GM12872 (cell line): ENCODE results near the gene PMM2.

ENCODE experiments used
- TF ChIP-seq, protein P1 (sequence below): IDR thresholded peaks from 3 replicates; pipeline ENCODE4 v1.5.1; 2011; ENCODE audit warnings: low read depth, mild to moderate bottlenecking, low read length, moderate library complexity; ENCODE audit not compliant: insufficient read depth

PMM2 gene

DNA sequence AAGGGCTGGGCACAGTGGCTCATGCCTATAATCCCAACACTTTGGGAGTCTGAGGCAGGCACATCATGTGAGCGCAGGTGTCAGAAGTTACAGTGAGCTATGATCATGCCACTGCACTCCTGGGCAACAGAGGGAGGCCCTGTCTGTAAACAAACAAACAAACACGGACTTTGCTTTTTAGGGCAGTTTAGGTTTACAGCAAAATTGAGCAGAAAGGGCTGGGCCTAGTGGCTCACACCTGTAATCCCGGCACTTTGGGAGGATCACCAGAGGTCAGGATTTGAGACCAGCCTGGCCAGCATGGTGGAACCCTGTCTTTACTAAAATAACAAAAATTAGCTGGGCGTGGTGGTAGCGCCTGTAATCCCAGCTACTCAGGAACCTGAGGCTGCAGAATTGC lies 74.4 kb downstream of the PMM2 start:
- TF ChIP-seq, protein P1, sequence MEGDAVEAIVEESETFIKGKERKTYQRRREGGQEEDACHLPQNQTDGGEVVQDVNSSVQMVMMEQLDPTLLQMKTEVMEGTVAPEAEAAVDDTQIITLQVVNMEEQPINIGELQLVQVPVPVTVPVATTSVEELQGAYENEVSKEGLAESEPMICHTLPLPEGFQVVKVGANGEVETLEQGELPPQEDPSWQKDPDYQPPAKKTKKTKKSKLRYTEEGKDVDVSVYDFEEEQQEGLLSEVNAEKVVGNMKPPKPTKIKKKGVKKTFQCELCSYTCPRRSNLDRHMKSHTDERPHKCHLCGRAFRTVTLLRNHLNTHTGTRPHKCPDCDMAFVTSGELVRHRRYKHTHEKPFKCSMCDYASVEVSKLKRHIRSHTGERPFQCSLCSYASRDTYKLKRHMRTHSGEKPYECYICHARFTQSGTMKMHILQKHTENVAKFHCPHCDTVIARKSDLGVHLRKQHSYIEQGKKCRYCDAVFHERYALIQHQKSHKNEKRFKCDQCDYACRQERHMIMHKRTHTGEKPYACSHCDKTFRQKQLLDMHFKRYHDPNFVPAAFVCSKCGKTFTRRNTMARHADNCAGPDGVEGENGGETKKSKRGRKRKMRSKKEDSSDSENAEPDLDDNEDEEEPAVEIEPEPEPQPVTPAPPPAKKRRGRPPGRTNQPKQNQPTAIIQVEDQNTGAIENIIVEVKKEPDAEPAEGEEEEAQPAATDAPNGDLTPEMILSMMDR = no peak

DNA sequence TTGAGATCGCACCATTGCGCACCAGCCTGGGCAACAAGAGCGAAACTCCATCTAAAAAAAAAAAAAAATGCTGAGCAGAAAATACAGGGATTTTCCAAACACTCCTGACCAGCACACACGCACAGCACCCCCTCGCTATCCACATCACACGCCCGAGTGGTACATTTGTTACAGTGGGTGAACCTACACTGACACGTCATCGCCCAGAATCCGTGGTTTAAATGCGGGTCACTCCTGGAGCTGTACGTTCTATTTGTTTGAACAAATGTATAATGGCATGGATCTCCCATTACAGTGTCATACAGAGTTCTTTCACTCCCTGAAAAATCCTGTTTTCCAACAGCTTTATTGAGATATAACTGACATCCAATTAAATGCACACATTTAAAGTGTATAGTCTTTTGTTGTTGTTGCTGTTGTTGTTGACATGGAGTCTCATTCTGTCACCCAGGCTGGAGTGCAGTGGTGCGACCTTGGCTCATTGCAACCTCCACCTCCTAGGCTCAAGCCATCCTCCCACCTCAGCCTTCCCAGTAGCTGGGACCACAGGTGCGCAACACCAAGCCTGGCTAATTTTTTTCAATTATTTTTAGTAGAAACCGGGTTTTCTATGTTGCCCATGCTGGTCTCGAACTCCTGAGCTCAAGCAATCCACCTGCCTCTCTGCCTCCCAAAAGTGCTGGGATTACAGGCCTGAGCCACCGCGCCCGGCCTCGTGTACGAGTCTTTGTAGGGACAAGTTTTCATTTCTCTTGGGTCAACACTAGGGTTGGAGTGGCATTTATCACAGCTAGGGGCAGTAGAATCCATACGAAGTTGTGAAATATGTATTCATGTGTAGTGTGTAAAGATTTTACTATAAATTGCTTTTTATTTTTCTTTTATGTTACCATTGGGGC lies 75.6 kb downstream of the PMM2 start:
- TF ChIP-seq, protein P1 = no peak; the same call in 2 of the 3 replicates

DNA sequence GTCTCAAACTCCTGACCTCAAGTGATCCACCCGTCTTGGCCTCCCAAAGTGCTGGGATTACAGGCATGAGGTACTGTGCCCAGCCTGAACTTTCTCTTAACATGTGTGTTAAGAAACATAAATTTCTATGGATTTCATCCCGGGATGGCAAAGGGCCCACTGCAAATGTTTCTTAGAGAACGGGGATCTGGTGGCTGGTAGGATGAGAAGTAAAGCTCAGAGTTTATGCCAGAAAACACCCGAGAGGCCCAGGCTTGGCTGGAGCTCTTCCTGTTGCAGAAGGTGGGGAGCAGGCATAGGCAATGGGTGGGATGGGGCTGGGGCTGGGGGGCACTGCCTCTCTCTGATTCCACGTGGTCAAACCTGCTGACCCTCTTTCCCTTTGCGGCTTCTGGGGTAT lies 76.7 kb downstream of the PMM2 start:
- TF ChIP-seq, protein P1 = no peak

DNA sequence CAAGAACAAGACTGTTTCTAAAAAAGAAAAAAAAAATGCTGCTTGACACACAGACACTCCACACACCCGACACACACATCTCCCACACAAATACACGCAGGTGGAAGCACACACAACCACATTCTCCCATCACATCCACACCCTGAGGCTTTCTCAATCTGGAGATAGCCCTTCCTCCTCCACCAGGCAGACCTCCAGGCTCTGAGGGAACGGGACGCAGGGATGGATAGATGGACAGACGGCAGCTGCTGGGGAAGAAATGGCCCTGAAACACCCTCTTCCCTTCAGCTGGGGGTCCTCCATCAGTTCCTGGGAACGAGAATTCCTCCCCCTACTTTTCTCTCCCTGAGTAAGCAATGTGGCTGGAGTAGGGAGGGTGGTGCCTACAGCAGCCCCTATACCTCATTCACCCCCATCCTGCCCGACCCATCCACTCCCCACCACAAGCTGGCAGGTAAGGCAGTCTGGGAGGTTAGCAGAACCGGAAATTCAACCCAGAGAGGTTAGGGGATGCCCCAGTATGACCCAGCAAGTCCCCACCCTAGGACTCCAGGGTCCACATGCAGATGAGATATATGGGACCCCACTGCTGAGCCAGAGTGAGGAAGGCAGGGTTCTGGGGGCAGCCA lies 80.4 kb downstream of the PMM2 start:
- TF ChIP-seq, protein P1 = no peak

DNA sequence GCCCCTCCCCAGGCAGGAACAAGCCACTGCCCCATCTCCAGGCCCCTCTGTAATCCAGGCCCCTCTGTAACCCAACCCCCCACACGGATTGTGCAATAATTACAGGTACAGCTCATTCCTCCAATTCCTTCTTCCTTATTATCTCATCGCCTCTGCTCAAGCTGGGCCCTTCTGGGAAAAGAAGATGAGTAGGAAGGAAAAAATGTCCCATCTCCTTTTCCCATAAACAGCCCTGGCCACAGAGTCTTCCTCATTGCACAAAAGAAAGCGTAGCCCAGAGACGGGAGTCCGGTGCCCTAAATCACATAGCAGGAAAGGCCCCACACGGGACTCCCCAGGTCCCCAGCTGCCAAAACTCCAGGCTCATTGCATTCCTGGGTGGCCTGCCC lies 80.9 kb downstream of the PMM2 start:
- TF ChIP-seq, protein P1 = no peak

DNA sequence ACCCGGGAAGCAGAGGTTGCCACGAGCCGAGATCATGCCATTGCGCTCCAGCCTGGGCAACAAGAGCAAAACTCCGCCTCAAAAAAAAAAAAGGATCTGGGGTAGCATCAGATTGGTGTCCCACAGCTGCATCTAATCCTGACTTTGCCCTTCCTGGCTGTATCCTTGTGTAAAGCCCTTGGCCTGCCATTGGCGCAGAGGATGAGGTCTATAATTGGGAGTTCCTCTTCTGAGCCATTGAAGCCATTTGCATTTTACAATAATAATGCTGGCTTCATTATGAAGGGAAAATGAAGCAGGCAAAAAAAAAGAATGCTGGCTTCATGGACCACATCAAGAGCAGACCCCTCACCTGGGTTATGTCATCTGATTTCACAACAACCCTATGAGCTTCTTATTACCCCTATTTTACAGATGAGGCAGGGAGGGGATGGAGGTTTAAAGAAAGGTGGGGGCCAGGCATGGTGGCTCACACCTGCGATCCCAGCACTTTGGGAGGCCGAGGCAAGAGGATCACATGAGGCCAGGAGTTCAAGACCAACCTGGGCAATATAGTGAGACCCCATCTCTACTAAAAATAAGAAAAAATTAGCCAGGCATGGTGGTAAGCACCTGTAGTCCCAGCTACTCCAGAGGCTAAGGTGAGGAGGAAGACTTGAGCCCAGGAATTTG lies 83.3 kb downstream of the PMM2 start:
- TF ChIP-seq, protein P1 = no peak

DNA sequence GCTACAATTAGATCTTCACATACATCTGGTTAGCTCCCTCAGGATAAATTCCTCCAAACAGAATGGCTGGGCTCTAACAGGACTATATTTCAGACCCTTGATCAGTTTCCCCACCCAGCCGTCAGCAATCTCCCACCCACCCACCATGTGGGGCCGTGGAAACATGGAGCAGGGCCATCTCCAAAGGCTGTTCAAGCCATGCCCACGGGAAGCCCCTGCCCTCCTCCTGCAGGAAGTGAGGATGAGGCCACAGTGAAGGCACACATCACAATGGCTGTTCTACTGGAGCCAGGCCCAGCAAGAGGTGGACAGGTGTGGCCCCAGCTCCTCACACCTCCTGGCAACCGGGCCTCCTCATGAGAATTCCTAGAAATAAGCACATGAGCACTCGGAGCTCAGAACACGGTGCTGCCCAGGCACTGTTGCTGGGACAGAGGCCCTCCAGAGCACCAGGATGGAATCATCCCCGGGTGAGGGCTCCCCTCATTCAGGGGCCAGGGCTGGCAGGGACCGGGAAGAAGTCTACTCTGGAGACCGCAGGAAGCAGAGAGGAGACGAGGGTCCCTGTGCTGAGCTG lies 84.5 kb downstream of the PMM2 start, which contains the start of gene LITAFD:
TSS of gene LITAFD (plus strand) at position 311 of the 577 bp plus-strand sequence. CDS start 2,005 bp downstream, outside the sequence.
- TF ChIP-seq, protein P1 = no peak
